PC-3 (cell line): ENCODE data around the gene BIRC6. TPM values are rescaled to one million over a fixed set of nuclear protein-coding genes. Genes with fewer than 3 reads are reported as not detected.

Experiments
- ATAC-seq: fragments of 200-7000 bp; cut with Tn5 transposase; 2 replicates; pipeline ENCODE4 v1.9.1; 2020; ENCODE audit warnings: mild to moderate bottlenecking, moderate library complexity
- BruUV-seq: library from RNA; stranded (reverse); fragments of 400-500 nt; replicated peaks from 2 replicates; lab custom pipeline; 2021; lab: Mats Ljungman, UMichigan
- CTCF ChIA-PET: fragments of 300-600 bp; sonication (Branson Sonifier 250); formaldehyde crosslinking; loops from one replicate; lab custom pipeline; 2022; ENCODE audit warnings: antibody characterized with exemption; lab: Charles Lee
- POLR2A ChIA-PET: fragments of 300-600 bp; sonication (Branson Sonifier 250); formaldehyde crosslinking; loops from one replicate; lab custom pipeline; 2022; ENCODE audit warnings: antibody characterized with exemption; ENCODE audit not compliant: unreplicated experiment; lab: Charles Lee
- DNase-seq: peaks from one replicate; pipeline ENCODE4 v3.0.0-alpha.2; 2015
- H2AFZ ChIP-seq: fragments of 300-600 bp; sonication (generic); 2 replicates; pipeline ENCODE4 v1.6.0; 2016; ENCODE audit warnings: antibody characterized with exemption, low read length
- H3F3A ChIP-seq: fragments of 300-600 bp; sonication (generic); one replicate; pipeline ENCODE4 v1.6.0; 2017; ENCODE audit warnings: antibody characterized with exemption, low read length, control low read depth, mild to moderate bottlenecking; ENCODE audit not compliant: unreplicated experiment
- H3K27ac ChIP-seq: fragments of 300-600 bp; sonication (generic); 2 replicates; pipeline ENCODE4 v1.5.1; 2016; ENCODE audit warnings: mild to moderate bottlenecking, low read length
- H3K27me3 ChIP-seq: fragments of 300-600 bp; sonication (generic); 2 replicates; pipeline ENCODE4 v1.6.1; 2016; ENCODE audit warnings: low read length, mixed read lengths
- H3K36me3 ChIP-seq: fragments of 300-600 bp; sonication (generic); 2 replicates; pipeline ENCODE4 v1.6.1; 2016; ENCODE audit warnings: low read depth, mixed run types, low read length, mixed read lengths
- H3K4me1 ChIP-seq: fragments of 300-600 bp; sonication (generic); 2 replicates; pipeline ENCODE4 v1.5.1; 2016; ENCODE audit warnings: low read length; ENCODE audit not compliant: insufficient read depth
- H3K4me2 ChIP-seq: fragments of 300-600 bp; sonication (generic); 2 replicates; pipeline ENCODE4 v1.6.0; 2016; ENCODE audit warnings: low read length
- H3K4me3 ChIP-seq: fragments of 300-600 bp; sonication (generic); 2 replicates; pipeline ENCODE4 v1.5.1; 2016; ENCODE audit warnings: mild to moderate bottlenecking, low read length, mixed read lengths
- H3K79me2 ChIP-seq: fragments of 300-600 bp; sonication (generic); 2 replicates; pipeline ENCODE4 v1.6.1; 2017; ENCODE audit warnings: low read length, mixed read lengths
- H3K9ac ChIP-seq: fragments of 300-600 bp; sonication (generic); 2 replicates; pipeline ENCODE4 v1.6.0; 2016; ENCODE audit warnings: mild to moderate bottlenecking, low read length
- H3K9me2 ChIP-seq: fragments of 300-600 bp; sonication (generic); replicated peaks from 2 replicates; pipeline ENCODE4 v1.6.1; 2016; ENCODE audit warnings: mixed run types, low read length, mixed read lengths
- H3K9me3 ChIP-seq: fragments of 300-600 bp; sonication (generic); 2 replicates; pipeline ENCODE4 v1.6.1; 2016; ENCODE audit warnings: low read length, mixed read lengths
- H4K20me1 ChIP-seq: fragments of 300-600 bp; sonication (generic); 2 replicates; pipeline ENCODE4 v1.6.1; 2016; ENCODE audit warnings: low read length, mixed read lengths
- EZH2 ChIP-seq: fragments of 300-600 bp; sonication (generic); IDR thresholded peaks from one replicate; pipeline ENCODE4 v1.6.1; 2017; ENCODE audit warnings: antibody characterized with exemption, mild to moderate bottlenecking, low read length; ENCODE audit not compliant: unreplicated experiment
- EZH2phosphoT487 ChIP-seq: fragments of 300-600 bp; sonication (generic); IDR thresholded peaks from 2 replicates; pipeline ENCODE4 v1.6.1; 2018; ENCODE audit warnings: mild to moderate bottlenecking, antibody characterized with exemption, low read length, borderline replicate concordance
- intact Hi-C: fragments of 100-400 bp; cut with micrococcal nuclease; formaldehyde crosslinking; loops from 2 replicates; pipeline ENCODE4 v1.9.0; 2023
- microRNA-seq: library from miRNA; unstranded; fragments of <30 nt; microRNA quantifications from one replicate; pipeline ENCODE4 v1.1.0, GENCODE V29; 2020; ENCODE audit not compliant: unreplicated experiment
- total RNA-seq: library from RNA; depleted of rRNA; stranded (reverse); fragments of >200 nt; gene quantifications from 2 replicates; pipeline ENCODE4 v1.2.3, GENCODE V29; 2014; rRNA removed
- TF ChIP-seq, protein P1 (sequence below): fragments of 300-600 bp; sonication (generic); conservative IDR thresholded peaks from 2 replicates; pipeline ENCODE4 v1.5.1; 2017; ENCODE audit warnings: antibody characterized with exemption, low read depth, mild to moderate bottlenecking, low read length

The BIRC6 gene
- total RNA-seq, 1 experiment from 2014 or later, result 74.7 TPM

DNA sequence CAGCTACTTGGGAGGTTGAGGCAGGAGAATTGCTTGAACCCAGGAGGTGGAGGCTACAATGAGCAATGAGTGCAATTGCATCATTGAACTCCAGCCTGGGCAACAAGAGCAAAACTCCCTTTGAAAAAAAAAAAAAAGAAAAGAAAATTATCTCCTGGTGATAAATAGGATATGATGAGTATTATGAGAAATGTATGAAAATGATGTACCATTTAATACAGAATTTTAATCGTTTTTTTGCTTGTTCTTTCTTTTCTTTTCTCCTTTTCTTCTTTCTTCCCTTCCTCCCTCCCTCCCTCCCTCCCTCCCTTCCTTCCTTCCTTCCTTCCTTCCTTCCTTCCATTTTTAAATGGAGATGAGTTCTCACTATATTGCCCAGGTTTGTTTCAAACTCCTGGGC is 311.4 kb downstream of the BIRC6 start:
- H3K79me2 ChIP-seq, result no peaks in the 10 kb centered on the region
- no peak overlapping the region for H3K4me2 ChIP-seq
- no peak for DNase-seq
- TF ChIP-seq EZH2phosphoT487 (no peak), EZH2 (no peak)
- TF ChIP-seq, protein P1, sequence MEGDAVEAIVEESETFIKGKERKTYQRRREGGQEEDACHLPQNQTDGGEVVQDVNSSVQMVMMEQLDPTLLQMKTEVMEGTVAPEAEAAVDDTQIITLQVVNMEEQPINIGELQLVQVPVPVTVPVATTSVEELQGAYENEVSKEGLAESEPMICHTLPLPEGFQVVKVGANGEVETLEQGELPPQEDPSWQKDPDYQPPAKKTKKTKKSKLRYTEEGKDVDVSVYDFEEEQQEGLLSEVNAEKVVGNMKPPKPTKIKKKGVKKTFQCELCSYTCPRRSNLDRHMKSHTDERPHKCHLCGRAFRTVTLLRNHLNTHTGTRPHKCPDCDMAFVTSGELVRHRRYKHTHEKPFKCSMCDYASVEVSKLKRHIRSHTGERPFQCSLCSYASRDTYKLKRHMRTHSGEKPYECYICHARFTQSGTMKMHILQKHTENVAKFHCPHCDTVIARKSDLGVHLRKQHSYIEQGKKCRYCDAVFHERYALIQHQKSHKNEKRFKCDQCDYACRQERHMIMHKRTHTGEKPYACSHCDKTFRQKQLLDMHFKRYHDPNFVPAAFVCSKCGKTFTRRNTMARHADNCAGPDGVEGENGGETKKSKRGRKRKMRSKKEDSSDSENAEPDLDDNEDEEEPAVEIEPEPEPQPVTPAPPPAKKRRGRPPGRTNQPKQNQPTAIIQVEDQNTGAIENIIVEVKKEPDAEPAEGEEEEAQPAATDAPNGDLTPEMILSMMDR, result no peak
- no peak for ATAC-seq
- no peaks in the 10 kb centered on the region for H3K4me1 ChIP-seq
- intact Hi-C loops, result no loop called here
- peaks cover 7% of the 10 kb centered on the region; the same call in 1 of the 2 replicates for H3K36me3 ChIP-seq
- no peak overlapping the region for H2AFZ ChIP-seq
- H3K9me3 ChIP-seq, result no peaks in the 10 kb centered on the region
- CTCF ChIA-PET, result no interaction called here
- POLR2A ChIA-PET, result no interaction called here
- H3F3A ChIP-seq, result no peaks in the 10 kb centered on the region
- no peak overlapping the region for H3K27ac ChIP-seq
- no peaks in the 10 kb centered on the region for H3K27me3 ChIP-seq
- H3K9ac ChIP-seq, result no peak overlapping the region
- H3K4me3 ChIP-seq, result no peak overlapping the region
- no peaks in the 10 kb centered on the region for H3K9me2 ChIP-seq
- no peaks in the 10 kb centered on the region for H4K20me1 ChIP-seq
- BruUV-seq, result no TSS peak

Small RNA genes lying within 50 kb of the gene (microRNA-seq; reads per million reads assigned to microRNA genes)
- not detected for gene MIR4765
- gene MIR558, result not detected

Other genes with a start within 250 kb of the BIRC6 start
- gene SLC30A6, start 191.2 kb upstream of the BIRC6 start, total RNA-seq, result 24.2 and 24.6 TPM in 2 replicates
- gene NLRC4, start 92.1 kb upstream of the BIRC6 start, total RNA-seq, result not detected in 2 replicates
- gene YIPF4, start 79.1 kb upstream of the BIRC6 start, total RNA-seq, result 9.6 and 13.1 TPM in 2 replicates